ENCODE data around the gene FUT7.
"Not testable (repeated sequence)": the region's sequence is repeated elsewhere in the genome, so short reads cannot be mapped to it uniquely, and the experiment has no call there.

The FUT7 gene

DNA sequence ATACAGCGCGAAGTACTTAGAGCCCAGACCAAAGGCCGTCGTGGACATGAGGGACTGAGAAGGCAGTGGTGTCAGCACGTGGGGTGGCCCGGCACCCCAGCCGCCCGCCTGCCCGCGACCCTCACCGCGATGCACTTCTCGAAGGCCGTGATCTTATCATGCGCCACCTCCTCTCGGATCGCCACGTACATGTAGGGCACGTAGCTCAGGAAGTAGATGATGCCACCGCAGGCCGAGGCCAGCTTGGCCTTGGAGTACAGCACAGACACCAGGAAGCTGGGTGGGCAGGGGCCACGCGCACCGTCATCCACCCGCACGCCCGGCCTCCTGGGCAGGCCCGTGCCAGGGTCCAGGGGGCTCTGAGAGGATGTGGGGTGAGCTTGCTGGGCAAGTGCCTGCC is 14.8 kb downstream of the FUT7 start:
- no peak for DNase-seq

DNA sequence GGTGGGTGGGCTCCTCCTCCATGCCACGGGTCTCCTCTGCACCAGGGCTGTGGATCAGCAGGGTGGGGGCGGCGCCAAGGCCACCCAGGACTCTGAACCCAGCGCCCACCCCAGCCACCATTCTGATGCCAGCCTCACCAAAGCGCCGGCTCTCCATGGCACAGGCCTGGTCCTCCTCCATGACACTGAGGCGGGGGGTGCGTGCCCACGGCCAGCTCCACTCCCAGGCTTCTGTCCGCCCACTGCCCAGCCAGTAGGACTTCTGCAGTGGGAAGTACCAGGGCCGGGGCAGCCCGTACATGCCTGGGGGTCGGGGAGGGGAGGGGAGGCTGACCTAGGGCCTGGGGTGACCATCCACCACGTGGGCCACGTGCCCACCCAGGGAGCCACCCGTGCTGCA is 15.5 kb downstream of the FUT7 start:
- no peak for DNase-seq

DNA sequence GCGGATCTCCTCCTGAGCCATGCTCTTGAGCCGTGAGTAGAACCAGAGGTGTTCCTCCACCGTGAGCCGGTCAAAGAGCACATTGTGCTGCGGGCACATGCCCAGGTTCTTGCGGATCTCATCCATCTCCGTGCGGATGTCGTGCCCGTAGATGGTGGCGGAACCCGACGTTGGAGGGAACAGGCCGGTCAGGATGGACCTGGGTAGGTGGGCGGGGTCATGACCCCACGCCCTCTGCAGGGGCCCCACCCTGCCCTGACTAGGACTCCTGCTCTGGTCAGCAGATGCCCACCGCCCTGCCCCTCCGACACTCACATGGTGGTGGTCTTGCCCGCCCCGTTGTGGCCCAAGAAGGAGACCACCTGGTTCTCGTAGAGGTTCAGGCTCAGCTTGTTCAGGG is 15.9 kb downstream of the FUT7 start:
- no peak for DNase-seq

DNA sequence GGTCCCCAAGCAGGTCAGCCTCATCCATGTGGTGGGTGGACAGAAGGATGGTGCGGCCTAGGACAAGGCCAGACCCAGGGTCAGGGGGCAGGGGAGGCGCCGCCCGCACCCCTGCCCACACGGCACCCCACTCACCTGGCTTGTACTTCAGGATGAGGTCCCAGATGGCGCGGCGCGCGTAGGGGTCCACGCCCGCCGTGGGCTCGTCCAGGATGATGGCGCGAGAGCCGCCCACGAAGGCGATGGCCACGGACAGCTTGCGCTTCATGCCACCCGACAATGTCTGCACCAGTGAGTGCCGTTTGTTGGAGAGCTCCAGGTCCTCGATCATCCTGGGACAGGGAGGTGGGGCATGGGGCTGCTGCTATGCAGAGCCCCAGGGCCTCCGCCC is 16.4 kb downstream of the FUT7 start:
- no peak for DNase-seq

DNA sequence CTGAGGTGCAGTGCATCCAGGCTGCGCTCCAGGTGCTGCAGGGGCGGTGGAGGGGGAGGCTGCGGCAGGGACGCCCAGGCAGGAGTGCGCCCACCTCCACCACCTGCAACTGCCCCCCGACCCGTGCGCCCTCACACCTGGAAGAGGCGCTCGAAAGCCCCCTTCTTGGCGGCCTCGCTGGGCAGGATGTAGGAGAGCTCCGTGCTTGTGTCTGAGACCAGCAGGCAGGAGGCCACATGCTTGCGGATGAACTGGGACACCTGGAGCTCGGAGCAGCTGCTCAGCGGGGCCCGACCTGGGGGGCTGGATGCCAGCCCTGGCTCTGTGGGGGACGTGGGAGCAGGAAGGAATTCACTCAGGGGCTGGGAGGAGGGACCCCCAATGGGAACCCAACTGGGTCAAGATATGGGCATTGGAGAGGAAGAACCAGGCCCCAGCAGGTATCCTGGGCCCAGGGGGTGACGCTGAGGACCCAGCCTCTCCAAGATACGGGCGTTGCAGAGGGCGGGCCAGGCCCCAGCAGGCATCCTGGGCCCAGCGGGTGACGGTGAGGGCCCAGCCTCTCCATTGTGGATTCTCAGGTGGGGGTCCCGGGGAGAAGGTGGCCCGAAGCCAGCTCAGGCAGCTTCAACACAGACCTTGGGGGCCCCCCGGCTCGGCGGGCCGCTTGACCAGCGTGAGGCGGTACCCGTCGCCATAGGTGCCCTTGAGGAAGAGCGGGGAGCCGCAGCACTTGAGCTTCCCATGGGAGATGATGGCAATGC is 16.9 kb downstream of the FUT7 start:
- DNase-seq = no peak

DNA sequence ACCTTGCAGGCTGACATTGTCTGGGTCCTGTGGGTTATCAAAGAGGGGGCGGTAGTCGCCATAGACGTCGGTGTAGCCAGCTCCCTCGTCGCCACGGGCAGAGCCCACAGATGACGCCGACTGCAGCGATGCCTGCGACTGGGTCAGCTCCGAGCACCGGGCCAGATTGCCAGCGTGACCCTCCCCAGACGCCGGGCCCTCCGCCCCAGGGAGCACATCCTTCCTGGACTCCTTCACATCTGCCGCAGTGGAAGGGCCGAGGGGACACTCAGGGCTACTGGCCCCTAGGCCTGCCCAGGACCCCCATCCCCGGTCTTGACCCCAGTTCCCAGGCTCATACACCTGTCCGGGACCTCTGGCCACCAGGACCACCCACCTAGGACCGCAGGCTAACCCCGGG is 17.7 kb downstream of the FUT7 start:
- no peak for DNase-seq

DNA sequence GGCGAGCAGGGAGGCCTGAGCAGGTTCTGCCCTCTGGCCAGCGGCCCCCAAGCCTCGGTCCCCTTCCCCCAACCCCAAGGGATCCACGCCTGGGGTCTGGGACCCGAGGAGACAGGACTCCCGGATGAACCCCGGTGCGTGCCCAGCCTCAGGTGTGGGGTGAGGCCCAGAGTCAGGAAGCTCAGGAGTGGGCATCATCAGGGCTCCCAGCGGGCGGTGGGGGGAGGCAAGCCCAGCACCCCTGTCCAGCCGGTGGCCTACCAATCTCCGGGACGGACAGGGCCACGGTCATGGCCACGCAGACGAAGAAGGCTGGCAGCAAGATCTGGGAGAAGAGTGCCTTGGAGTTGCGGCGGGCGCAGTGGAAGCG is 18.3 kb downstream of the FUT7 start:
- DNase-seq = no peak

DNA sequence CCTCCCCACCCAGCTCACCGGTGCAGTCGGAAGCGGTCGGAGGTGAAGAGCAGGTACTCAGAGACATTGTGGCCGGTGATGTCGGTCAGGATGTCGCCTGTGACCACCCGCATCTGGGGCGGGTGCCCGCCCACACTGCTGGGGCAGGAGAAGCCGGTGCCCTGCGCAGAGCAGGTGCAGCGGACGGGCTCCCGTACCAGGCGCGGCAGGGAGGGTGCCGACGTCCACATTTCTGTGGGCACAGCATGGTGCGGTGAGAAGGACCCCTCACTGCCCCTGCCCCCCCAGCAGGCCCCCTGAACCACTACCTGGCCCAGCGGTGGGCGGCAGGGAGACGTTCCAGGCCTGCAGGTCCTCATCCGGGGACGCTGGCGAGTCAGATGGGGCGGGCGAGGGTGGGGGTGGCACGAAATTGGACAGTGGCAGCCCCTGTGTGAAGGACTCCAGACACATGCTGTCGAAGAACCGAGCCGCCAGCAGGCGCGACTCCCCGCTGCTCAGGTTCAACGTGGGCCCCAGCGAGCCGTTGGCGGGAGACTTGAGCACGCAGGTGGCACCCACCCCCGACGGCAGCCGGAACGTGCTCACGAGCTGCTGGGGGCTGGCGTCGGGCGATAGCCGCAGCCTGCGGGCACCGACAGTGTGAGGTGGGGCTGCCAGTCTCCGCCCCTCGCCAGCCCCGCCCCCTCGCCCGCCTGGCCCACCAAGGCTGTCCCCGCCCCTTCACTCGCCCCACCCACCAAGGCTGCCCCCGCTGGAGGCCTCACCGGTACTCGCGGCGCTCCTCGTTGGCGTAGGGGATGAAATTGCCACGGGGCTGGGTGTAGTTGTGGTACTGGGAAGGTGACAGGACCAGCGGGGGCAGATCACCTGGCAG is 19.0 kb downstream of the FUT7 start:
- DNase-seq = no peak

DNA sequence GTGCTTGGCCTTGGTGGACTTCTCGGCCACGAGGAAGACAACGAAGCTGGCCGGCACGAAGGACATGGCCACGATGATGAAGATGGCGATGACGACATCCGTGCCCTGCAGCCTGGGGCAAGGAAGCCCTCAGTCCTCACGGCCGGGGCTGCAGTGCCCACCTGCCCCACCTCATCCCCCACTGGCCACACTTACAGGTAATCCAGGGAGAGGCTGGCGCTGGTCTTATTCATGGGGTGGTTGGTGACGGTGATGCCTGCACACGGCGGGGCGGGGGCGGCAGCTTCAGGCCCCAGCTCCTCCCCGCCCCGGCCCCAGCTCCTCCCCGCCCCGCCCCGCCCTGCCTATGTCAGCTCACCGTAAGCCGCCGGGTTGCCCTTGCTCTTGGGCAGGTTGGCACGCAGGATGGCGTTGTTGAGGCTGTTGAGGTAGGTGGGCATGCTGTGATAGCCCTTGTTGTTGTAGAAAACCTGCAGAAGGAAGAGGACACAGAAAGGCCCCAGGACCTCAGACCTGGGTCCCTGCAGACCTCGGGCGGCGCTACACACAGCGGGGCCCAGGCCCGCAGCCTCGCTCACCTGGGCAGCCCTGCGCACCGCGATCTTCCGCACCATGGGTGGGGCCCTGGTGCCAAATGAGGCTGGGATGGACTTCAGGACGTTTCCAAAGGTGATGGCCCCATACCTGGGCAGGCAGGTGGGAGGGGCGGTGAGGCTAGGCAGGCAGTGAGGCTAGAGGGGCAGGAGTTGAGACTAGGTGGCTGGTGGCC is 19.8 kb downstream of the FUT7 start:
- DNase-seq = no peak

DNA sequence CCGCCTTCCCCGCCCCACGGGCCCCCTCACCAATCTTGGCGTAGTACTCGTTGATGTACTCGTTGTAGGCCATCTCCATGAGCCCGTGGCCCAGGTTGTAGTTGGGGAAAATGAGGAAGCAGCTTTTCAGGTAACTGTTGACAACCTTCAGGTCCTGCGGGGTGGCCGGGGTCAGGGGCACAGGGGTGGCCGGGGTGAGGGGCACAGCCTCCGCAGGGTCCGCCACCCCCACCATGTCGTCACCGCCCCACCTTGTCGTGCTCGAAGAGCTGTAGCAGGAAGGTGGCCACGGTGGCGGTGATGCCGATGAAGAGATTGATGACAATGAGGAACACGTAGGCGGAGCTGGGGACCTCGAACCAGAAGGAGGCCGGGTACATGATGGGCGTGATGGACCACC is 20.7 kb downstream of the FUT7 start:
- no peak for DNase-seq

DNA sequence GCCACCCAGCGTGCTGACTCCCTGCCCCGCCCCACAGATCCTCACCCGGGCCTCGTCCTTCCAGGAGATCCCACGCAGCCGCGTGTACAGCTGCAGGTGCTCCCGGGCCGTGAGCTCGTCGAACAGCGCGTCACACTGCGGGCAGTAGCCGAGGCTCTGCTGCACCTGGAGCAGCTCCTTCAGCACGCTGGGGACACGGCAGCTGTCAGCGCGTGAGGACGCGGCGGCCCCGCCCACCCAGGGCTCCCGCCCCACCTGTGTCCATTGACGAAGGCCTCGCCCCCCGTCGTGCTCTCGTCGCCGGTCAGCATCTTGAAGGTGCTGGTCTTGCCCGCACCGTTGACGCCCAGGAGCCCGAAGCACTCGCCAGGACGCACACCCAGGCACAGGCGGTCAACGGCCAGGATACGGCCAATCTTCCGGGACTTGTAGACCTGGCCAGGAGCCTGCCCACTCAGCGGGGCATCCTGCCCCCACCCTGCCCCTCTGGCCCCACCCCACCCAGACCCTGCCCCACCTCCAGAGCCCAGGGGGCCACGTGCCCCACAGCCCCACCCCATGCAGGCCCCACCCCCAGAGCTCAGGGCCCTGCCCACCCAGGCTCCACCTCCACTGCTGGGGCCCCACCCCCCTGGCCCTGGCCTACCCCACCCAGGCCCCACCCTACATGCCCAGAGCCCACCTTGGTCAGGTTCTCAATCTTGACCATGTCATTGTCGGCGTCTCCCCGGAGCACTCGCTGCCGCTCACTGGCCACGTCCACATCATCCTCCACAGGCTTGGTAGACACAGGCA is 21.8 kb downstream of the FUT7 start:
- no peak for DNase-seq

DNA sequence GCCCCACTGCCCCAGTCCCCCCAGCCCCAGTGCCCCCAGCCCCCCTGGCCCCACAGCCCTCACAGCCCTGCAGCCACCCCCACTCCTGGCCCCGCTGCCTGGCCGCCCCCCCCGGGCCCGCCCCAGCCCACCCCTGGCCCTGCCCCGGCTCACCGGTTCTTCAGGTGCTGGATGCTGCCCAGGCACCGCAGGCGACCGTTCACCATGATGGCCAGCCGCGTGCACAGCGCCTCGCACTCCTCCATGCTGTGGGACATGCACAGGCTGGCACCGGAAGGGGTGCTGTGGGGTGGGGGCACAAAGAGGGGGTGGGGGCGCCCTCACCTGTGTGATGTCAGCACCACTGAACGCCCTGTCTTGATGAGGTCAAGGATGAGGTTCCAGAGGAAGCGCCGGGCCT is 22.7 kb downstream of the FUT7 start:
- DNase-seq = no peak

DNA sequence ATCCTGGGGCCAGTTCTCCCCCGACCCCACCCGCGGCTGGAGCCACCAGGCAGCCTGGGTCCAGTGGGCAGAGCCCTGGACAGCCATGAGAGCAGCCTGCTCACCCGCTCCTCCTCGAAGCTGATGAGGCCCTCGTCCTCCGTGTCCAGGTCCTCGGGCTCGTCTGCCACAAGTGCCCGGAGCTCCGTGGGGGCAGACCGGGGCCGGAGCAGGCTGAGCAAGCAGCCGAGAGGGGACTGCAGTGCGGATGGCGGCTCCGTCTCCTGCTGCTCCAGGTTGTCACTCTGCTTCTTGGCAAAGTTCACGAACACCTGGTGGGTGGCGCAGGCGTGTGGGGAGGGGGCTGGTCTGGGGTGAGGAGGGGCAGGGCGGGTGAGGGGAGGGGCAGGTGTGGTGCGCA is 23.6 kb downstream of the FUT7 start:
- DNase-seq = no peak

DNA sequence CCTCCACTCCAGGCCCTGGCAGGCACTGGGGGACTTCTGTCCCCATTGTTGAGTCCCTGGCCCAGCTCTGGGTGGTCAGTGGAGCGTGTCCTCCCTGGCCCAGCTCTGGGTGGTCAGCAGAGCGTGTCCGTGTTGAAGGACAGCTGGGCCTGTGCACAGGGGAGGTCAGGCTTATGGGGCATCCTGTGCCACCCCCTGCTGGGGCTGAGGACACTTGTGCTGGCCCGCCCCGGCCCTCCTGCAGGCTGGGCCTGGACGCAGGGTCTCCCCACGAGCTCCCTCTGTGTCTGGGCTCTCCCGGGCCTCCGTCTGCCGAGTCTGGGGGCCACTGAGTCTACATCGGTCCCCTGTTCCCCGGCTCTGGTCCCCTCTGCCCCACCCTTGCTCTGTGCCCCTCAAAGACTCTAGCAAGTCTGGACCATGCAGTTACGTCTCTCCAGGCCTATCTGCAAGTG is 24.0 kb downstream of the FUT7 start:
- no peak for DNase-seq

DNA sequence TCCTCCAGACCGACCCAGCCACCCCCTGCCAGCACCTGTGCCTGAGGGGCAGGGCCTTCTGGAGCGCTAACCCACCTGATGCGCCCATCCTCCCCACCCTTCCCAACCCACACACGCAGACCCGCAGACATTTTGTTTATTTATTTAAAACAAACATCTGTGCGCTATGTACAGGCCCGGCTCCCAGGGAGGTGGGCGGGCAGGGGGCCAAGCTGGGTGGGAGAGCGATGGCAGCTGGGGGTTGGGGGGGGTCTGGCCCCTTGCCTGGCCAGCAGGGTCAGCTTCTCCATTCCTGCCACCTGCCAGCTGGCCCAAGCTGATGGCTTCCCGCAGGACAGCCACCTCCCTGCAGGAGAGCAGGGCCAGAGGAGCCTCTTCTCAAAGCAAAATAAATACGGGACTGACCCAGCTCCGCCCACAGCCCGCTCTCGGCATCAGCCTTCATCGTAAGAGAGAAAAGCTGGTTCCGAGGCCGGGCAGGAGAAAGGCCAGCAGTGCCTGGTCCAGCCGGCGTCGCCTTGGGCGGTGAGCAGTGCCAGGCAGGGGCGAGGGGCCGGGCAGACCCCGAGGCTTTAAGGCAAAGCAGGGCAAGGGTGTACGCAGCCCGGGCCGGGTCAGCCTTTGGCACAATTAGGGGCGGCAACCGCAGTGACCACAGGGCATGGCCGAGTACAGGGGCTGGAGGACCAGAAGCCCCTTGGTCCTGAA is 24.6 kb downstream of the FUT7 start:
- peak; percentile 78 for DNase-seq

DNA sequence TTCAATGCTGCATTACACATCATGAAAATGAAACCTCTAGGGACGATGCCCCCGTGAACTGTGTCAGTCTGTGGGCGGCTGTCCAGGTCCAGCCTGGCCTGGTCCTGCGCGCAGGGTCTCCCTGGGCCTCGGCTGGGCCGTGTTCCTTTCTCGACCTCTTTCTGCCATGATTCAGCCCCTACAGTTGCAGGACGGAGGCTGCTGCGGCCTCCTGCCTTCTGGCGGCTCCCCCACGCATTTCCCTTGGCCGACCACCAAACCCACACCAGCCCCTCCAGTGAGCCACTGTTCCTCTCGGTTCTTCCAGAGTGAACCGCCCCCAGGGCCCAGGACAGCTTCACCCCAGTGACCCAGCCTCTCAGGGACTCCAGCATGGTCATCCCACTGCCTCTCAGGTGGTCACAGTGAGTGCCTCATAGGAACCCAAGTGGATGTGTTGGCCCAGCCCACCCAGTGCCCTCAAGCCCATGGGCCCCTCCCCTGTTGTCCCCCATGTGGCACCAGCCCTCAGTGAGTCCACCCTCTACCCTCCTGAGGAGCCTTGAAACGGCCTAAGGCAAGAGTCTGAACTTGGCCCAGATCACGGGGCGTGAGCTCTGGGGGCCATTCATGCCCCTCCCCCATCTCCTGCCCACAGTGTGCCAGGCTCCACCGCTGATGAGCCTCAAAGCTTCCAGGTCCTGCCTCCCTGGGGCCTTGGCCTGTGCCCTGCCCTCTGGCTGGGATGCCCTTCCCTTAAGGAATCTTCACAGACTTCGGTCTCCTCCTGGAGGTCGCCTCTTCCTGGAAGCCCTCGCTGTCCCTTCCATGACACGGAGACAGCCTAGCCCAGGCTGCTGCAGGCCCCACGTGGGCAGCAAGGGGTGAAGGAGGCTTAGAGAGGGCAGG is 25.5 kb downstream of the FUT7 start:
- no peak for DNase-seq

DNA sequence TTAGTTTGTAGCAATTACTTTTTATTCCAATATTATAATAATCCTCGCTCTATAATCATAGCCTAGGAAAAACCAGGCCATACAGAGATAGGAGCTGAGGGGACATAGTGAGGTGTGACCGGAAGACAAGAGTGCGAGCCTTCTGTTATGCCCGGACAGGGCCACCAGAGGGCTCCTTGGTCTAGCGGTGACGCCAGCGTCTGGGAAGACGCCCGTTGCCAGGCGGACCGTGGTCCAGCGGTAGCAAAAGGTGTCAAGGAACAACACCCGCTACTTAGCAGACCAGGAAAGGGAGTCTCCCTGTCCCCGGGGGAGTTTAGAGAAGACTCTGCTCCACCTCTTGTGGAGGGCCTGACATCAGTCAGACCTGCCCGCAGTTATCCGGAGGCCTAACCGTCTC is 27.6 kb downstream of the FUT7 start:
- DNase-seq = not testable (repeated sequence)

DNA sequence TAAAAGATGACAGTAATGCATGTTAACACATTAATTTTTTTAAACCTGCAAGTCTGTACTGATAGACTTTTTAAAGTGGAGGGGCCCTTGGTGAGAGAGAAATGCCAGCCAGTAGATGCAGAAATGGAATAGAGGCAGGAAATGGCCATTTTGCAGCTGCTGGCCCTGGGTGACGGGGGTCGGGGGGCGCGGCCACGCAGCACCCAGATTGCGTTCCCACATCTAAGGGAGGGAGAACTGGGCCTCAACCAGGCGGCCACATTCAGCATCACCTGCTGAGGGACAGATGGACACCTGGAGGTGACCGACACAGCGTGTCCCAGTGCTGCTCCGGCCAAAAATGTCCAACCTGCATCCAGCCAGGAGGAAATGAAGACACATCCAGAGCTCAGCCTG is 29.2 kb downstream of the FUT7 start:
- no peak for DNase-seq

DNA sequence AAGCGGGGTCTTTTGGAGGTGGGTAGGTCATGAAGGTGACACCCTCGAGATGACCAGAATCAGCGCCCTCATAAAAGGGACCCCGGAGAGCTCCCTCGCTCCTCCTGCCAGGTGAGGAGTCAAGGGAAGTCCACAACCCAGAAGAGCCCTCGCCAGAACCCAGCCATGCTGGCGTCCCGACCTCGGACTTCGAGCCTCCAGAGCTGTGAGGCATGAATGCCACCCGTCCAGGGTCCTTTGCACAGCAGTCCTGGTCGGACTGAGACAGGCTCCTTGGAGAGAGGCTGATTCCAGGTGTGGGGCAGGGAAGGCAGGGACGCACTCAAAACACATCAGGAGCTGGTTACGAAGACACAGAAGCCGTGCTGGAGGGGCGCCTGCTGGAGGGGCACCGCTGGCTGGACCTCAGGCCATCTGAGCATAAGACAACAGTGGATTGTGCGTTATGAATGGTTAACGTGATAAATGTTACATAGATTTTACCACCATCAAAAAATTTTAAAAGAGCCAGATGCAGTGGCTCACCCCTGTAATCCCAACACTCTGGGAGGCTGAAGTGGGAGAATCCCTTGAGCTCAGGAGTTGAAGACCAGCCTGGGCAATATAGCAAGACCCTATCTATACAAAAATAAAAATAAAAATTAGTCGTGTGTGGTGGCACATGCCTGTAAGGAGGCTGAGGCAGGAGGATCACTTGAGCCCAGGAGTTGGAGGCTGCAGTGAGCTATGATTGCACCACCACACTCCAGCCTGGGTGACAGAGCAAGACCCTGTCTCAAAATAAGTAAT is 29.8 kb downstream of the FUT7 start:
- no peak for DNase-seq

Measured in COR-L47 (cell line).